Right forelimb (tissue), 1 donor: Measurements from ENCODE around the gene FMN1.
"Not testable (repeated sequence)": the region's sequence is repeated elsewhere in the genome, so short reads cannot be mapped to it uniquely, and the experiment has no call there.

ENCODE experiments used
- DNase-seq: peaks from one replicate; pipeline ENCODE4 v3.0.0-alpha.2; 2018

The FMN1 gene

GRCh38 chr15:32873284-32874114, 321.0 kb downstream of the FMN1 start:
- DNase-seq = no peak

GRCh38 chr15:32872621-32873283, 321.8 kb downstream of the FMN1 start:
- DNase-seq = peak; percentile 50

- DNase-seq = no peak
Measured at GRCh38 chr15:32871883-32872282, 322.6 kb downstream of the FMN1 start.

- no peak for DNase-seq
Measured at GRCh38 chr15:32870240-32871033, 324.1 kb downstream of the FMN1 start.

- DNase-seq = no peak
Measured at GRCh38 chr15:32869776-32870175, 324.7 kb downstream of the FMN1 start.

GRCh38 chr15:32867313-32867626, 327.2 kb downstream of the FMN1 start:
- no peak for DNase-seq

GRCh38 chr15:32866454-32867312, 327.8 kb downstream of the FMN1 start:
- DNase-seq = no peak

GRCh38 chr15:32864841-32865240, 329.7 kb downstream of the FMN1 start:
- DNase-seq = no peak

GRCh38 chr15:32864051-32864450, 330.5 kb downstream of the FMN1 start:
- no peak for DNase-seq

- peak; percentile 48 for DNase-seq
Measured at GRCh38 chr15:32861761-32862160, 332.8 kb downstream of the FMN1 start.

GRCh38 chr15:32861174-32861573, 333.3 kb downstream of the FMN1 start:
- DNase-seq = no peak

- DNase-seq = no peak
Measured at GRCh38 chr15:32859996-32860395, 334.5 kb downstream of the FMN1 start.

- no peak for DNase-seq
Measured at GRCh38 chr15:32859251-32859650, 335.3 kb downstream of the FMN1 start.

GRCh38 chr15:32857732-32858131, 336.8 kb downstream of the FMN1 start:
- no peak for DNase-seq

GRCh38 chr15:32856753-32857152, 337.8 kb downstream of the FMN1 start:
- DNase-seq = no peak

- no peak for DNase-seq
Measured at GRCh38 chr15:32855942-32856341, 338.6 kb downstream of the FMN1 start.

GRCh38 chr15:32853592-32853991, 340.9 kb downstream of the FMN1 start:
- no peak for DNase-seq

GRCh38 chr15:32852771-32853170, 341.7 kb downstream of the FMN1 start:
- no peak for DNase-seq

GRCh38 chr15:32852017-32852416, 342.5 kb downstream of the FMN1 start:
- DNase-seq = no peak

GRCh38 chr15:32851572-32851971, 342.9 kb downstream of the FMN1 start:
- DNase-seq = no peak

GRCh38 chr15:32849769-32850668, 344.5 kb downstream of the FMN1 start:
- no peak for DNase-seq

GRCh38 chr15:32846671-32847070, 347.8 kb downstream of the FMN1 start:
- DNase-seq = not testable (repeated sequence)
